HepG2 (cell line): ENCODE data around the gene LRSAM1. TPM values are rescaled to one million over a fixed set of nuclear protein-coding genes. Genes with fewer than 3 reads are reported as not detected.
A peak's percentile ranks its signal among the peaks of the same experiment; 100 is the strongest.

ENCODE experiments used
- ATAC-seq: fragments of 200-7000 bp; cut with Tn5 transposase; 3 replicates; pipeline ENCODE4 v1.9.1; 2020; ENCODE audit warnings: mild to moderate bottlenecking, moderate library complexity
- BruUV-seq: library from RNA; stranded (reverse); fragments of 400-500 nt; replicated peaks from 2 replicates; lab custom pipeline; 2021; lab: Mats Ljungman, UMichigan
- CTCF ChIA-PET: fragments of 300-600 bp; formaldehyde crosslinking; extraction: SDS; loops from one replicate; lab custom pipeline; 2021; ENCODE audit warnings: low total read pairs, inconsistent platforms, low intra/inter-chr PET ratio; lab: Yijun Ruan, JAX
- POLR2A ChIA-PET: fragments of 350-600 bp; sonication (Branson Sonifier 250); formaldehyde crosslinking; loops from one replicate; lab custom pipeline; 2020; ENCODE audit warnings: antibody characterized with exemption, inconsistent platforms; lab: Yijun Ruan, JAX
- DNase-seq: peaks from one replicate; pipeline ENCODE4 v3.0.0-alpha.2; 2015; ENCODE audit warnings: low spot score
- FAIRE-seq: peaks from 3 replicates; lab custom pipeline; 2011; peaks lifted over from hg19 to GRCh38; lab: Jason Lieb, UNC
- H2AFZ ChIP-seq: one replicate; pipeline ENCODE4 v1.6.1; 2011; ENCODE audit warnings: low read length, inconsistent platforms
- H3K27ac ChIP-seq: fragments of 300-600 bp; 3 replicates; pipeline ENCODE4 v1.8.0; 2011; ENCODE audit warnings: mixed run types, mild to moderate bottlenecking, mixed read lengths, low read length, inconsistent platforms; ENCODE audit not compliant: insufficient read depth; ENCODE audit errors: extremely low read length
- H3K27me3 ChIP-seq, 2 experiments: fragments of 200-600 bp in 1 of 2; 2 replicates in 1 of 2; 3 replicates in 1 of 2; pipeline versions ENCODE4 v1.6.0 to v1.8.0; 2011; ENCODE audit warnings: low read length in 2 of 2, mild to moderate bottlenecking in 2 of 2, moderate library complexity in 2 of 2, inconsistent platforms in 1 of 2; ENCODE audit not compliant: insufficient read depth in 2 of 2, control insufficient read depth in 1 of 2
- H3K36me3 ChIP-seq, 2 experiments: fragments of 200-600 bp in 1 of 2; replicated peaks in 1 of 2; 2 replicates in 1 of 2; 3 replicates in 1 of 2; pipeline versions ENCODE4 v1.5.1 to v1.8.0; 2011; ENCODE audit warnings: low read length in 2 of 2, inconsistent platforms in 1 of 2; ENCODE audit not compliant: insufficient read depth in 2 of 2, control insufficient read depth in 1 of 2
- H3K4me1 ChIP-seq: 2 replicates; pipeline ENCODE4 v1.5.1; 2012; ENCODE audit warnings: low read length, inconsistent platforms; ENCODE audit not compliant: insufficient read depth
- H3K4me2 ChIP-seq: 2 replicates; pipeline ENCODE4 v1.6.0; 2011; ENCODE audit warnings: low read depth, low read length, inconsistent platforms
- H3K4me3 ChIP-seq, 3 experiments: fragments of 200-600 bp in 1 of 3; sonication (generic), shearing (Covaris generic) in 1 of 3; replicated peaks in 1 of 3; 2 replicates each; pipeline ENCODE4 v1.5.1; 2011 to 2016; ENCODE audit warnings: low read length in 3 of 3, inconsistent platforms in 2 of 3, low read depth in 2 of 3, mild to moderate bottlenecking in 2 of 3, control low read depth in 1 of 3, mixed read lengths in 1 of 3; ENCODE audit not compliant: insufficient read depth in 1 of 3
- H3K79me2 ChIP-seq: one replicate; pipeline ENCODE4 v1.6.1; 2011; ENCODE audit warnings: low read length, inconsistent platforms; ENCODE audit not compliant: insufficient read depth
- H3K9ac ChIP-seq: 2 replicates; pipeline ENCODE4 v1.6.0; 2011; ENCODE audit warnings: mild to moderate bottlenecking, low read depth, low read length, inconsistent platforms; ENCODE audit not compliant: insufficient read depth
- H3K9me3 ChIP-seq: 2 replicates; pipeline ENCODE4 v1.5.1; 2012; ENCODE audit warnings: mild to moderate bottlenecking, low read length
- H4K20me1 ChIP-seq: 2 replicates; pipeline ENCODE4 v1.6.0; 2011; ENCODE audit warnings: inconsistent platforms, mild to moderate bottlenecking, low read length, moderate library complexity; ENCODE audit not compliant: insufficient read depth
- CHD4 ChIP-seq: fragments of 200-600 bp; sonication (generic); IDR thresholded peaks from 2 replicates; pipeline ENCODE4 v1.7.0; 2017; ENCODE audit warnings: mild to moderate bottlenecking, low read length, borderline replicate concordance
- CTCF ChIP-seq: sonication (generic); formaldehyde crosslinking; IDR thresholded peaks from 2 replicates; pipeline ENCODE4 v1.5.0; 2020; ENCODE audit warnings: mild to moderate bottlenecking, missing genetic modification reagents, moderate library complexity
- RBM22 ChIP-seq: fragments of 200-400 bp; formaldehyde crosslinking; optimal IDR thresholded peaks from 2 replicates; pipeline ENCODE3; 2017; ENCODE audit warnings: mild to moderate bottlenecking, low read length, moderate library complexity
- RFX3 ChIP-seq: IDR thresholded peaks from 2 replicates; pipeline ENCODE4 v1.6.1; 2016; ENCODE audit warnings: missing biosample characterization, missing genetic modification reagents
- STAG1 ChIP-seq: sonication (generic); formaldehyde crosslinking; IDR thresholded peaks from 2 replicates; pipeline ENCODE4 v1.4.0; 2020; ENCODE audit warnings: missing genetic modification reagents
- TAF1 ChIP-seq: sonication (generic); formaldehyde crosslinking; IDR thresholded peaks from 2 replicates; pipeline ENCODE4 v1.4.0; 2020; ENCODE audit warnings: missing genetic modification reagents
- ZMYM2 ChIP-seq: sonication (generic); formaldehyde crosslinking; IDR thresholded peaks from 2 replicates; pipeline ENCODE4 v1.8.0; 2022; ENCODE audit warnings: mild to moderate bottlenecking, missing genetic modification reagents
- ZNF280B ChIP-seq: sonication (generic); formaldehyde crosslinking; IDR thresholded peaks from 2 replicates; pipeline ENCODE4 v1.5.0; 2020; ENCODE audit warnings: missing genetic modification reagents, mild to moderate bottlenecking, borderline replicate concordance
- ZNF687 ChIP-seq: sonication (generic); formaldehyde crosslinking; IDR thresholded peaks from 2 replicates; pipeline ENCODE4 v1.5.1; 2020; ENCODE audit warnings: mild to moderate bottlenecking, missing genetic modification reagents, moderate library complexity
- WGBS: methylation state at CpG from one replicate; pipeline ENCODE4 v1.1.6; 2017; ENCODE audit warnings: low lambda C conversion rate; 5-methylcytosine and 5-hydroxymethylcytosine counted together
- in situ Hi-C: cut with HindIII; loops from 2 replicates; pipeline ENCODE4 v1.10.0; 2017; ENCODE audit warnings: low pct_unique_long_range_greater_than_20kb; ENCODE audit not compliant: extremely low pct_ligation_motif_present
- intact Hi-C: fragments of 100-400 bp; cut with micrococcal nuclease; formaldehyde crosslinking; loops from one replicate; pipeline ENCODE4 v1.10.0; 2022; ENCODE audit not compliant: unreplicated experiment
- polyA plus RNA-seq, 8 experiments: library from polyadenylated mRNA; depleted of rRNA in 3 of 8; stranded (reverse) in 7 of 8; unstranded in 1 of 8; fragments of >200 nt; fragmentation: Illumina TruSeq in 4 of 8; extraction: Trizol in 4 of 8; gene quantifications; 2 replicates each; pipeline versions ENCODE4 v1.2.1 to v1.2.3, GENCODE V29; 2011 to 2016; ENCODE audit warnings: low read depth in 4 of 8, missing spikeins in 1 of 8, mixed read lengths in 1 of 8; ENCODE audit not compliant: insufficient read depth in 1 of 8
- total RNA-seq, 5 experiments: library from RNA; depleted of rRNA; stranded (reverse); fragments of >200 nt; fragmentation: Illumina TruSeq; extraction: Trizol; gene quantifications; 2 replicates each; pipeline ENCODE4 v1.2.3, GENCODE V29; 2016; ENCODE audit warnings: low read depth in 1 of 5
- TF ChIP-seq, protein P1 (sequence below): sonication (generic); formaldehyde crosslinking; IDR thresholded peaks from 2 replicates; pipeline ENCODE4 v1.4.0; 2020; ENCODE audit warnings: mild to moderate bottlenecking, low read depth, missing genetic modification reagents
- TF ChIP-seq, protein P2 (sequence below): sonication (generic); formaldehyde crosslinking; IDR thresholded peaks from 2 replicates; pipeline ENCODE4 v1.4.0; 2020; ENCODE audit warnings: mild to moderate bottlenecking, missing genetic modification reagents

The LRSAM1 gene
- total and polyA plus RNA-seq, 2 of the 13 experiments (the other 11 are each of a cell fraction or from before 2014, with no cell fraction given) = 8.7 to 10.2 TPM

DNA sequence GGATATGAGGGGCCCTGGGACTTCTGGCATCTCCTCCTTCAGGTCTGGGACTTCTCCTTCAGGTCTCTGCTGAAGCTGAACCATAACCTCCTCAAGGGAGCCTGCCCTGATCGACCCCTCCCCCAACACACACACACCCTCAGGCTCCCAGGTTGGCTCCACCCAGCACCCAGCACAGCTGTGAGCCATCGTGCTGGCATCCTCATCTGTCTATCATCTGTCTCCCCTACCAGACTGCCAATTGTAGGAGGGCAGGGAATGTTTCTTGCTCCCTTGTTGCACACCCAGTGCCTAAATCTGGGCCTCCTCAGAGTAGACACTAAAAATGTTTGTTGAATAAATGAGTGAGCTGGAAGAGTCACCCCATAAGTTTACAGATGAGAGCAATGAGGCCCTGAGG, 71.4 kb downstream of the LRSAM1 start (continued):
- TF ChIP-seq ZNF687 (CRISPR knock-in tag) = no peak

GRCh38 chr9:127523312-127523851, 72.1 kb downstream of the LRSAM1 start:
- in situ Hi-C loops = no loop called here
- no TSS peak for BruUV-seq
- Histone ChIP-seq H3K9ac (no peak overlapping the region), H3K4me3 (no peak overlapping the region), H2AFZ (no peak overlapping the region), H3K4me1 (0 out of 2 replicates have a peak, but pooled peaks cover 8% of the 10 kb centered on the region), H3K9me3 (peaks cover 23% of the 10 kb centered on the region), H3K79me2 (no peaks in the 10 kb centered on the region), H3K27ac (no peak overlapping the region), H3K27me3 (no peaks in the 10 kb centered on the region), H3K36me3 (peaks cover 22 to 48% of the 10 kb centered on the region in 2 experiments), H3K4me2 (no peak overlapping the region), H4K20me1 (no peaks in the 10 kb centered on the region)
- FAIRE-seq = no peak
- DNase-seq = no peak
- CTCF ChIA-PET = interaction anchor here (0.8 to 1.4 kb wide), 2 partner anchors 56 to 63 kb away, joined by 4 to 7 read pairs; no protein-coding TSS in a partner anchor
- POLR2A ChIA-PET = no interaction called here
- 94% methylated on average over 7 of the region's 9 CpGs for WGBS
- intact Hi-C loops = no loop called here
- no peak for ATAC-seq
- TF ChIP-seq TAF1 (CRISPR knock-in tag) = no peak
- 0 out of 2 replicates have a peak, but pooled peaks have one; percentile 44 for TF ChIP-seq ZNF280B (CRISPR knock-in tag)
- TF ChIP-seq CTCF = peak; percentile 61
- TF ChIP-seq CHD4 = peak; percentile 85; the same call in 1 of the 2 replicates
- TF ChIP-seq STAG1 (CRISPR knock-in tag) = peak; percentile 34
- TF ChIP-seq, protein P1, sequence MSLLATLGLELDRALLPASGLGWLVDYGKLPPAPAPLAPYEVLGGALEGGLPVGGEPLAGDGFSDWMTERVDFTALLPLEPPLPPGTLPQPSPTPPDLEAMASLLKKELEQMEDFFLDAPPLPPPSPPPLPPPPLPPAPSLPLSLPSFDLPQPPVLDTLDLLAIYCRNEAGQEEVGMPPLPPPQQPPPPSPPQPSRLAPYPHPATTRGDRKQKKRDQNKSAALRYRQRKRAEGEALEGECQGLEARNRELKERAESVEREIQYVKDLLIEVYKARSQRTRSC (CRISPR knock-in tag) = no peak
- TF ChIP-seq RFX3 (CRISPR knock-in tag) = no peak
- TF ChIP-seq, protein P2, sequence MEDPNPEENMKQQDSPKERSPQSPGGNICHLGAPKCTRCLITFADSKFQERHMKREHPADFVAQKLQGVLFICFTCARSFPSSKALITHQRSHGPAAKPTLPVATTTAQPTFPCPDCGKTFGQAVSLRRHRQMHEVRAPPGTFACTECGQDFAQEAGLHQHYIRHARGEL = 0 out of 2 replicates have a peak, but pooled peaks have one; percentile 48
- TF ChIP-seq ZMYM2 = peak; percentile 85
- TF ChIP-seq RBM22 = peak; percentile 47
